Heart left ventricle (tissue), 16 donors: ENCODE results near the gene LAMA1. TPM values are rescaled to one million over a fixed set of nuclear protein-coding genes. Genes with fewer than 3 reads are reported as not detected.

Experiments used
- ATAC-seq, 4 donors: fragments of 200-7000 bp; cut with Tn5 transposase; one replicate each; pipeline ENCODE4 v1.9.1; 2020 to 2022; ENCODE audit warnings: moderate library complexity in 4 of 4, mild to moderate bottlenecking in 3 of 4, moderate number of reproducible peaks in 1 of 4
- DNase-seq, 5 donors: peaks; one replicate each; pipeline ENCODE4 v3.0.0-alpha.2; 2020
- H3K27ac ChIP-seq, 12 donors: fragments of 200-600 bp; sonication (generic) in 4 of 12; one replicate each; pipeline versions ENCODE4 v1.5.0 to v1.8.0; 2016 to 2022; ENCODE audit warnings: mild to moderate bottlenecking in 2 of 12
- H3K27me3 ChIP-seq, 9 donors: fragments of 200-600 bp; sonication (generic) in 2 of 9; one replicate each; pipeline versions ENCODE4 v1.5.1 to v1.8.0; 2016 to 2022; ENCODE audit warnings: mild to moderate bottlenecking in 3 of 9
- H3K36me3 ChIP-seq, 9 donors: fragments of 200-600 bp; sonication (generic) in 2 of 9; one replicate each; pipeline versions ENCODE4 v1.5.0 to v1.8.0; 2018 to 2022; ENCODE audit warnings: mild to moderate bottlenecking in 2 of 9
- H3K4me1 ChIP-seq, 12 donors: fragments of 200-600 bp; sonication (generic) in 4 of 12; one replicate each; pipeline versions ENCODE4 v1.5.0 to v1.8.0; 2016 to 2022; ENCODE audit warnings: mild to moderate bottlenecking in 3 of 12
- H3K4me3 ChIP-seq, 12 donors: fragments of 200-600 bp; sonication (generic) in 4 of 12; one replicate each; pipeline versions ENCODE4 v1.5.0 to v1.8.0; 2017 to 2022; ENCODE audit warnings: mild to moderate bottlenecking in 9 of 12, moderate library complexity in 4 of 12
- H3K9me3 ChIP-seq, 12 donors: fragments of 200-600 bp; sonication (generic) in 4 of 12; one replicate each; pipeline versions ENCODE4 v1.5.0 to v1.8.0; 2016 to 2022; ENCODE audit warnings: mild to moderate bottlenecking in 1 of 12
- CTCF ChIP-seq, 12 donors: fragments of 200-600 bp; sonication (generic) in 4 of 12; IDR thresholded peaks; one replicate each; pipeline versions ENCODE4 v1.5.0 to v1.8.0; 2018 to 2022; ENCODE audit warnings: antibody characterized with exemption in 12 of 12, mild to moderate bottlenecking in 5 of 12
- POLR2A ChIP-seq, 2 donors: fragments of 450-650 bp; IDR thresholded peaks; one replicate each; pipeline ENCODE4 v1.6.1; 2017; ENCODE audit warnings: antibody characterized with exemption in 2 of 2, mild to moderate bottlenecking in 2 of 2, moderate library complexity in 2 of 2
- WGBS, 4 donors: extraction: QIAGEN DNeasy Blood & Tissue Kit in 2 of 4; methylation state at CpG; one replicate each; pipeline versions ENCODE4 v1.1.5 to v1.1.7; 2013 to 2018; 5-methylcytosine and 5-hydroxymethylcytosine counted together
- intact Hi-C, 10 donors: fragments of 100-400 bp; cut with DNase I; formaldehyde crosslinking; loops; one replicate each; pipeline versions ENCODE4 v1.11.1 to v1.14.2; 2022
- polyA plus RNA-seq, 2 donors: library from polyadenylated mRNA; stranded (reverse); fragments of 200-250 nt; gene quantifications; one replicate each; pipeline ENCODE4 v1.2.3, GENCODE V29; 2013
- total RNA-seq, 9 donors: library from RNA; depleted of rRNA in 2 of 9; stranded (reverse); fragments of >200 nt in 2 of 9; fragmentation: NEBNext Ultra II Directional in 3 of 9; extraction: Animal tissue kit (Norgen Biotek cat#: 25700) in 3 of 9; gene quantifications; one replicate each; pipeline versions ENCODE4 v1.1.0 to v1.2.4, GENCODE V29; 2016 to 2023
- donor health status: ischemic (EF 13 %, LVEDD 7.1; RV severe dilation, severe dysfunction).
- donor health status: healthy with polysubstance abuse.
- donor health status: DM: no; HTN: yes; CAD: no.
- donor health status: DM: no; HTN: no; CAD: no.
- donor health status: ischemic (EF 25% LVEDD 6.9; RV normal size, moderate dysfunction).
- donor health status: ischemic (EF 25% LVEDD 5.7; RV mildly dilated, moderate dysfunction).
- donor health status: healthy.
- donor health status: DM: yes; HTN: yes; CAD: no.
- donor health status: ischemic (EF 35%, LVEDD 5.7; RV mildly dilated, moderate dysfunction).
- donor health status: nonischemic (EF 11% LVEDD 7.7; RV severe dilation, severe dysfunction).
- donor health status: DM: yes; HTN: yes; CAD: no.
- donor health status: PGD.
- donor health status: ischemic (EF 29% LVEDD 5.4; RV normal size, mild dysfunction).
- donor health status: nonischemic (EF 23%, LVEDD 6.1; RV moderate dilation, normal function).

The LAMA1 gene
- total and polyA plus RNA-seq, 11 donors: 0.04 to 1.7 (median 0.28) TPM

GRCh38 chr18:6927153-6927552 is 190.4 kb downstream of the LAMA1 start:
- intact Hi-C loops: loop anchor here in 1 of 10 donors (10.0 kb wide), 1 partner anchor 248 kb away; no protein-coding TSS in a partner anchor
- no peak for TF ChIP-seq POLR2A (IDR thresholded peaks at IDR 0.05)
- TF ChIP-seq CTCF (IDR thresholded peaks at IDR 0.05): no peak

GRCh38 chr18:6923220-6923619 is 194.4 kb downstream of the LAMA1 start:
- ATAC-seq (no peak), DNase-seq (no peak)
- H3K4me1 ChIP-seq: no peaks in the 10 kb centered on the region
- no peaks in the 10 kb centered on the region for H3K9me3 ChIP-seq
- H3K27ac ChIP-seq: no peak overlapping the region
- H3K4me3 ChIP-seq: no peak overlapping the region
- no peak for TF ChIP-seq CTCF (IDR thresholded peaks at IDR 0.05)
- TF ChIP-seq POLR2A (IDR thresholded peaks at IDR 0.05): no peak
- WGBS, 4 donors: 78 to 85% (median 82%) methylated on average over 1 of the region's 1 CpG
- peaks cover 0 to 8% (median 0%) of the 10 kb centered on the region in 9 donors for H3K27me3 ChIP-seq
- intact Hi-C loops: loop anchor here in 8 of 10 donors (5.0 to 10.0 kb wide), 3 partner anchors 249 to 254 kb away; no protein-coding TSS in a partner anchor
- no peaks in the 10 kb centered on the region for H3K36me3 ChIP-seq

More at GRCh38 chr18:6927153-6927552, 190.4 kb downstream of the LAMA1 start:
- ATAC-seq: no peak
- Histone ChIP-seq H3K4me3 (no peak overlapping the region), H3K27me3 (no peaks in the 10 kb centered on the region), H3K36me3 (no peaks in the 10 kb centered on the region), H3K27ac (no peak overlapping the region), H3K4me1 (no peaks in the 10 kb centered on the region), H3K9me3 (no peaks in the 10 kb centered on the region)
- WGBS, 4 donors: 74 to 83% (median 81%) methylated on average over 2 of the region's 2 CpGs
- no peak for DNase-seq

- no peak overlapping the region for H3K4me3 ChIP-seq
- DNase-seq: no peak
- H3K9me3 ChIP-seq: peaks cover 0 to 5% (median 0%) of the 10 kb centered on the region in 12 donors
- TF ChIP-seq CTCF (IDR thresholded peaks at IDR 0.05) (no peak), POLR2A (IDR thresholded peaks at IDR 0.05) (no peak)
- no peak for ATAC-seq
- peaks cover 0 to 8% (median 0%) of the 10 kb centered on the region in 9 donors for H3K27me3 ChIP-seq
- intact Hi-C loops: loop anchor here (2.0 to 10.0 kb wide), 5 partner anchors 75 to 256 kb away; no protein-coding TSS in a partner anchor
- no peak overlapping the region for H3K27ac ChIP-seq
- H3K4me1 ChIP-seq: no peaks in the 10 kb centered on the region
- H3K36me3 ChIP-seq: no peaks in the 10 kb centered on the region
Observed at GRCh38 chr18:6921571-6921970, 196.0 kb downstream of the LAMA1 start.

GRCh38 chr18:6920099-6920955 is 197.3 kb downstream of the LAMA1 start:
- intact Hi-C loops: loop anchor here (2.0 to 10.0 kb wide), 5 partner anchors 76 to 257 kb away; no protein-coding TSS in a partner anchor
- no peak for DNase-seq
- peak in 2 of 4 donors; percentile 12 to 59 for ATAC-seq

More at GRCh38 chr18:6920099-6920955, 197.3 kb downstream of the LAMA1 start:
- H3K4me1 ChIP-seq: no peaks in the 10 kb centered on the region
- no peak overlapping the region for H3K27ac ChIP-seq
- no peak overlapping the region for H3K4me3 ChIP-seq
- TF ChIP-seq POLR2A (IDR thresholded peaks at IDR 0.05) (no peak), CTCF (IDR thresholded peaks at IDR 0.05) (peak; percentile 28 to 64 (median 47))
- H3K27me3 ChIP-seq: peaks cover 0 to 8% (median 0%) of the 10 kb centered on the region in 9 donors
- peaks cover 0 to 6% (median 0%) of the 10 kb centered on the region in 12 donors for H3K9me3 ChIP-seq
- 71 to 79% (median 77%) methylated on average over 33 to 37 of the region's 37 CpGs for WGBS, 4 donors
- H3K36me3 ChIP-seq: no peaks in the 10 kb centered on the region
